Measurements from ENCODE around the gene NCK2. TPM values are rescaled to one million over a fixed set of nuclear protein-coding genes. Genes with fewer than 3 reads are reported as not detected.
A peak's percentile ranks its signal among the peaks of the same experiment; 100 is the strongest.

The NCK2 gene
- total RNA-seq, 1 donor from 2014 or later: 86.2 TPM

DNA sequence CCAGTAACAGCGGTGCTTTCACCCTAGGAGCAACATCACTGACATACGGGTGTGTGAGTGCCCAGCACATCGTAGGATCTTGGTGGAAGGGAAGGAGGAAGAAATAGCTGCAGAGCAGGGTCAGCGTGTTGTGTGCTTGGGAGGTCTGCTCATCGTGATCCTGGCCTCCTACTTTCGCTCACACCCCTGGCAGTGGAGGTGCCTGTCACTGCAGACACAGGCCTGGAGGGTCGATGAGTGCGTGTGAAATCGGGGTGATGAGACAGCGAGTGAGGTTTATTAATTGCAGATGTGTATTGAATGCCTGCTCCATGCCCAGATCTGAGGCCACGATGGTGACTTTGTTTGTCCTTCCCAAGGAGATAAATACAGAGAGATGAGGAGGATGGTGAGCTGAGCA is 126.1 kb downstream of the NCK2 start:
- intact Hi-C loops (cut with micrococcal nuclease): loop anchor here (5.0 kb wide), 2 partner anchors 81 to 124 kb away; no protein-coding TSS in a partner anchor
- Mint-ChIP-seq H3K4me3 (no peak overlapping the region), H3K27me3 (no peaks in the 10 kb centered on the region), H3K36me3 (ENCODE audit: low read depth) (peaks cover 49% of the 10 kb centered on the region), H3K27ac (peak overlapping the region; percentile 67), H3K9me3 (no peaks in the 10 kb centered on the region), H3K4me1 (peaks cover 59% of the 10 kb centered on the region)
- DNase-seq: no peak

DNA sequence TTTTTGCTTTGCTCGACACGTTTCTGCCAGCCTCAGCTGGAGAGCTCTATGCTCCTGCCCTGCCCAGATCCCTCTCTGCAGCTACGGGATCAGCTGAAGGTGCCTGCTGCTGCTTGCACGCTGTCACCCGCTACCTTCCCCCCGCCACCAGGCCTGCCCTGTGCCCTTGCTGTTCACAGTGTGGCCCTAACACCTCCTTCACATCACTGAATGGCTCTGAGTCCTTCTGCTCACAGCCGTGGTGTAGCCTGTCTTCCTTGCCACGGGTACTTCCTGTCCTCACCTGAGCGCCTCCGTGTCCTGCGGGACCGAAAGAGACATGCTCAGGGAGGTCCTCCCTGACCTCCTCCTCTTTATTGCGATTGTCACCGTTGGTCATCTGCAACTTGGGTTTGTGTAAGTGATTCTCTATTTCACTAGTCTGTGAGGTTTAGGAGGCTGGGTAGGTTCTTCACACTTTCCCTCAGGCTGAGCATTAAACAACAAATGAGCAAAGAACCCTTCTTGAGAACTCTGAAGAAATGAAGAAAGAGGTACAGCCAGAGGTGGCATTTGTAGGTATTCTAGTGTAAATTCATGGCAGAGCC is 127.5 kb downstream of the NCK2 start:
- Mint-ChIP-seq H3K4me1 (peaks cover 68% of the 10 kb centered on the region), H3K36me3 (ENCODE audit: low read depth) (peaks cover 60% of the 10 kb centered on the region), H3K27ac (peak overlapping the region; percentile 84), H3K9me3 (no peaks in the 10 kb centered on the region), H3K27me3 (no peaks in the 10 kb centered on the region), H3K4me3 (peak overlapping the region; percentile 36)
- intact Hi-C loops (cut with micrococcal nuclease): loop anchor here (5.0 kb wide), 2 partner anchors 80 to 125 kb away; no protein-coding TSS in a partner anchor
- no peak for DNase-seq

DNA sequence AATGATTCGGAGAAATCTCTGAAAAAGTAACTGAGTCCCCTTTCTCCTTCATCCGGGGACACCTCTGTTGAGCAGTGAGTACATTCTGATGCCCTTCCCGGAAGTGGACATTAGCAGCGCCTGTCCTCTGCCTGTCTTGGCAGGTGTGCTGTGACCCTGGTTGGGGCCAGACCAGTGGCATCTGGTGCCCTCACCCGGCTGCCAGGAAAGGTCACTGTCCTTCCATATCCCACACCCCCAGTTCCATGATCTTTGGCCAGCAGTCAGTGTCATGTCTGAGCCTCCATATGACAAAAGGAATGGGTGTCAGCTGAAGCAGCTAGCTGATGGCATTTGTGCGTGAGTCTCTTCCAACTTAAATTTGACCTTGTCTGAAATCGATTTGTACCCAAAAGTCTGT is 128.1 kb downstream of the NCK2 start:
- DNase-seq: no peak
- Mint-ChIP-seq H3K27me3 (no peaks in the 10 kb centered on the region), H3K36me3 (ENCODE audit: low read depth) (peaks cover 58% of the 10 kb centered on the region), H3K4me3 (peak overlapping the region; percentile 59), H3K4me1 (peaks cover 74% of the 10 kb centered on the region), H3K27ac (peak overlapping the region; percentile 84), H3K9me3 (no peaks in the 10 kb centered on the region)
- intact Hi-C loops (cut with micrococcal nuclease): loop anchor here (1.0 to 5.0 kb wide), 4 partner anchors 17 to 126 kb away; no protein-coding TSS in a partner anchor

DNA sequence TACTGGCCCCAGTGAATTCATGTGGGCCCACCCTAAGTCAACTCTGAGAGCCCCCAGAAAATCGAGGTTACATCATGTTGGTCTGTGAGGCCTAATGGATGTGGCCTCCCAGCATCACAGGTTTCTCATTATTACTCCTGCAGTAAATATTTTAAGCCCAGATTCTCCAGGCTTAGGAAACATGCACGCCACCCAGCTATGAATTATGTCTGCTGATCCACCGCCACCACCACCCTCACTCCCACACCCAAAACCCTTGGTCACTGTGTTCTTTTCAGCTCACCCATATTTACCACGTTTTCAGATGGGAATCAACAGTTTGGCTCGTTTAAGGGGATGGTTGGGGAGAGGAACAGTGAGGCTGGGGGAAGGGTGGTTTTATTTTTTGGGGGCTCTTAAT is 128.6 kb downstream of the NCK2 start:
- Mint-ChIP-seq H3K9me3 (no peaks in the 10 kb centered on the region), H3K36me3 (ENCODE audit: low read depth) (peaks cover 58% of the 10 kb centered on the region), H3K27ac (peak overlapping the region; percentile 84), H3K4me3 (peak overlapping the region; percentile 59), H3K4me1 (peaks cover 74% of the 10 kb centered on the region), H3K27me3 (no peaks in the 10 kb centered on the region)
- DNase-seq: no peak
- intact Hi-C loops (cut with micrococcal nuclease): loop anchor here (1.0 to 5.0 kb wide), 4 partner anchors 17 to 126 kb away; no protein-coding TSS in a partner anchor

DNA sequence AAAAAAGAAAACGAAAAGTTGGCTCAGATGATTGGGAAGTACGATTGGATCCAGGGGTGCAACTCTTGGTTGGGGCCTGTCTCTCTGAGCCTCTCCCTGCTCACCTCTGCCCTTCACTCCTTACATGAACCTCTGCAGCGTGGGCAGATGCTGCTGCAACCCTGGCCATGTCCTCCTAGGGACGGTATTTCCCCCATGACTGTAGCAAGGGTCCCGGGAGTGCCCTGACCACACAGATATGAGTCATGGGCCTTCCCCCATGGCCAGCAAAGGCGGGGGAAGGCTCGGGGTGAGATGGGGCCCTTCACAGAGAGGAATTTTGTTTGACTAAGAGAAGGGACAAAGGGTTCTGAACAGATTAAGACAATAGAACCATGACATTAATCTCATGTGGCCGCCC is 129.0 kb downstream of the NCK2 start:
- H3K9me3 Mint-ChIP-seq: no peaks in the 10 kb centered on the region
- intact Hi-C loops (cut with micrococcal nuclease): loop anchor here (1.0 to 5.0 kb wide), 5 partner anchors 17 to 126 kb away; no protein-coding TSS in a partner anchor
- H3K4me1 Mint-ChIP-seq: peaks cover 74% of the 10 kb centered on the region
- peak; percentile 78 for DNase-seq
- H3K27me3 Mint-ChIP-seq: no peaks in the 10 kb centered on the region
- H3K4me3 Mint-ChIP-seq: peak overlapping the region; percentile 59
- H3K27ac Mint-ChIP-seq: peak overlapping the region; percentile 84
- peaks cover 60% of the 10 kb centered on the region for H3K36me3 Mint-ChIP-seq (ENCODE audit: low read depth)

DNA sequence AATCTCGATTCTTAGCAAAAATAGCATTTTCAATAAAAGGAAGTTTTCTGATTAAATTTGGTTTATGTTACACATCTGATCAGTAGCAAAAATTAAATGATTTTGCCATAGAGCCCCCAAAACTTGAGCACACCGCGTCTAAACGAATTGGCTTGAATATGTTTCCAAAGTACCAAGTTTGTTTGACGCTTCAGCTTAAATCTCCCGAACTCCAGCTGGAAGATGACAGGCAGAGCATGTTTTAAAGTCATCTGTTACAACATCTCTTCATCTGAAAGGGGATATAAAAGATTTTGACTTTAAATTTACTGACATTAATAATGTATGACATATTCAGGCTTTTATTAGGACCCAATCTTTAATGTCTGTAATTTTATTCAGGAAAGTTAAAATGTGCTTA is 129.8 kb downstream of the NCK2 start:
- H3K9me3 Mint-ChIP-seq: no peaks in the 10 kb centered on the region

DNA sequence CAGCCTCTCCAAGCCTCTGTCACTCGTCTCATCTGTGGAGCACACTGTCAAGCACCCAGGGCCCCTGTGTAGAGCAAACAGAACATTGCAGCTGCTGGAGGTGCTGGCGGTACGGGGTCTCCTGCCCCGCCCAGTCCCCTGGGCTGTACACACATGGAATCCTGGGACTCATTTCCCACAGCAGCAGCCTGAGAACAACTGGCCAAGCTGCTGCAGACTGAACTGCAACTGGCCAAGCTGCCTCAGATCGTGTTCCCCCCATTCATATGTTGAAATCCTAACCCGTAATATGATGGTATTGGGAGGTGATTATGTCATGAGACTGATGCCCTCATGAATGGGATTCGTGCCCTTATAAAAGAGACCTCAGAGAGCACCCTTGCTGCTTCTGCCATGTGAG is 130.5 kb downstream of the NCK2 start:
- H3K4me3 Mint-ChIP-seq: no peak overlapping the region
- intact Hi-C loops (cut with micrococcal nuclease): loop anchor here (2.0 kb wide), 1 partner anchor 52 kb away; no protein-coding TSS in a partner anchor
- peaks cover 77% of the 10 kb centered on the region for H3K4me1 Mint-ChIP-seq

More for the DNA sequence above, 129.8 kb downstream of the NCK2 start:
- no peak for DNase-seq
- Mint-ChIP-seq H3K4me1 (peaks cover 76% of the 10 kb centered on the region), H3K27me3 (no peaks in the 10 kb centered on the region), H3K27ac (peak overlapping the region; percentile 84), H3K4me3 (no peak overlapping the region), H3K36me3 (ENCODE audit: low read depth) (peaks cover 65% of the 10 kb centered on the region)
- intact Hi-C loops (cut with micrococcal nuclease): loop anchor here (2.0 to 5.0 kb wide), 3 partner anchors 52 to 127 kb away; no protein-coding TSS in a partner anchor

DNA sequence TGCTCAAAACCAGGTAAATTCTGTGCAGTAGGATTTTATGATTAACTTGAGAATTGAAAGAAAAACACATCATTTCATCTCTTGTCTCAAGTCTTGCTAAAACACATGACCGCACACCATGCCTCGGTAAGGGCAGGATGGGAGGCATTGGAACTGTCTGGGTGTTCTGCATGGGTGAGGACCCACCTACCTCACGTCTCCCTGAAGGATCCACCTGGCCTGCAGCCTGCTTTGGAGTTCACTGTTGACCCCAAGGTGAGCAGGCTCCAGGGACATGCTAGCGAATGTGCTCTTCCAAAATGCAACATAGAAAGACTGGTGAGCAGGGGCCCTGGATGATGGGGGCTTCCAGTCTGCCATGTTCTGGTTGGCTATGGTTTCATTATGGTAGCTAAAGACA is 131.5 kb downstream of the NCK2 start:
- no peaks in the 10 kb centered on the region for H3K27me3 Mint-ChIP-seq
- peaks cover 70% of the 10 kb centered on the region for H3K36me3 Mint-ChIP-seq (ENCODE audit: low read depth)
- H3K9me3 Mint-ChIP-seq: no peaks in the 10 kb centered on the region
- intact Hi-C loops (cut with micrococcal nuclease): no loop called here
- H3K27ac Mint-ChIP-seq: peak overlapping the region; percentile 64
- no peak for DNase-seq
- H3K4me1 Mint-ChIP-seq: peaks cover 76% of the 10 kb centered on the region
- no peak overlapping the region for H3K4me3 Mint-ChIP-seq

More for the DNA sequence above, 130.5 kb downstream of the NCK2 start:
- H3K36me3 Mint-ChIP-seq (ENCODE audit: low read depth): peaks cover 70% of the 10 kb centered on the region
- no peak for DNase-seq
- H3K27me3 Mint-ChIP-seq: no peaks in the 10 kb centered on the region
- no peaks in the 10 kb centered on the region for H3K9me3 Mint-ChIP-seq
- H3K27ac Mint-ChIP-seq: peak overlapping the region; percentile 73

DNA sequence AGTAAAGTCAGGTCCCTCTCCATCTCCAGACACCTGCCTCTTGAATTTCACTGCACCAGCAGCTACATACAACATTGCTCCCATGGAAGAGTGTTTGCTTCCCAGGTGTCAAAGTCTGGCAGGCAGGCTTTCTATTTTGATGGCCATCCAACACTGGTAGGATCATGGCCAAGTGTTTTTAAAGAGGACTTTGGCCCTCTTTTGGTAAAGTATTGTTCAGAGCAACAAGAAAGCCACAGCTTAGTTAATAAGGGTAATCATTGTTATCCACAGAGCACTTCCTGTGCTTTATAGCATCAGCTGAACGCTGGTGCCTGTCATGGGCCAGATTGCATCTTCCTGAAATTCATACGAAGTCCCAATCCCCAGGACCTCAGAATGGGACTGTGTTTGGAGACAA is 133.2 kb downstream of the NCK2 start:
- intact Hi-C loops (cut with micrococcal nuclease): no loop called here
- Mint-ChIP-seq H3K9me3 (no peaks in the 10 kb centered on the region), H3K36me3 (ENCODE audit: low read depth) (peaks cover 67% of the 10 kb centered on the region), H3K27me3 (no peaks in the 10 kb centered on the region), H3K4me1 (peaks cover 64% of the 10 kb centered on the region), H3K27ac (peak overlapping the region; percentile 64), H3K4me3 (no peak overlapping the region)
- no peak for DNase-seq

DNA sequence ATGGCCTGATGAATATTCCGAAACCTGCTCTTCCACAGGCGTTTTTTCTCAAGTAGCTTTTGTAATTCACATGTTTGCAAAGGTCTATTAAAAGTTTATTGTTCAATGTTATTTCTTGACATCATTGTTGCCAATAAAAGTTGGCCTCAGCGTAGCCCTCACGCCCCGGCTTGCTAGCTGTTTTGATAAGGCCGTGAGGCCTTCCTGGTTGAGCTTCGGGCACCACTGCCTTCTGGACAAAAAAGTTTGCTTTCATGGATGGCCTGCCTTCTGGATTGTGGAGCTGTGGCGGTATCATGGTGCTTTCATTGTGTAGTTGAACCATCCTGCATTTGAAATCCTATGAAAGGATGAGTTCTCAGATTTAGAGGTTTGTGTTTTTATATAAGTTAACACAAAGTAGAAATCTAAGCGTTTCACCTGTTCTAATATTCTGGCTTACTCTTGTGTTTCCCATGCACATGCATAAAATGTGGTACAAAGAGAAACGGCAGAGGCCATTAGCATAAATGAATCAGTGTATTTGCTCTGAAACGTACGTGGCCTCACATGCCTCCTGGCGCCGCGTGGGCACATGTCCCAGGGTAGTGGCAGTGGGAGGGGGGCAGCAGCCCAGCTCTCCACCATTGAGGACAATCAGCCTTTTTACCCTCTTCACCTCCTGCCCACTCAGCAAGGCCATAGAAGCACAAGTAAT is 134.5 kb downstream of the NCK2 start:
- H3K4me1 Mint-ChIP-seq: peaks cover 62% of the 10 kb centered on the region
- peak overlapping the region; percentile 68 for H3K27ac Mint-ChIP-seq
- no peak for DNase-seq
- H3K4me3 Mint-ChIP-seq: no peak overlapping the region
- intact Hi-C loops (cut with micrococcal nuclease): no loop called here
- no peaks in the 10 kb centered on the region for H3K9me3 Mint-ChIP-seq
- peaks cover 68% of the 10 kb centered on the region for H3K36me3 Mint-ChIP-seq (ENCODE audit: low read depth)
- H3K27me3 Mint-ChIP-seq: no peaks in the 10 kb centered on the region

DNA sequence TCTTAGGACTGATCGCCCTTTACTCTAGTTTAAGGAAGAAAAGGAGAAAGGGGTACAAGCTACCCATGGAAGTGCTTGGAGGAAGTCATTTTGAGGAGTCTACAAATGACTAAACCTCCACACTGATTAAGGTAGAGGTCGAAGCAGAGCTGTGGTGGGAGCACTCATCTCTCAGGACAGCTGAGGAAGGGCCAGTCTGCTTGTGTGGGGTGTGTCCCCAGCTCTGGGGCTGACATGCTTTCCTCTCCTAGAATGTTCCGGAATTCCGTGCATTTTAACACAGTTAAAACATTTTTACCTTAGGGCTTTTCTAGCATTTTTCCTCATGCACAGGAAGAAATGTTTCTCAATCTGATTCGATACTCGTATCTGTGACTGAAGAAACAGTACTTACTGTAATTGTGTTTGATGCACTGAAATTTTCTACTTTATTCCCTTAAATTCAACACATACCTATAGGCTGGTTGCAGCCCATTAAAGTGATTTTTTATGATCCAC is 135.1 kb downstream of the NCK2 start:
- peaks cover 61% of the 10 kb centered on the region for H3K4me1 Mint-ChIP-seq
- peak overlapping the region; percentile 68 for H3K27ac Mint-ChIP-seq
- H3K4me3 Mint-ChIP-seq: no peak overlapping the region
- no peak for DNase-seq
- intact Hi-C loops (cut with micrococcal nuclease): no loop called here
- H3K36me3 Mint-ChIP-seq (ENCODE audit: low read depth): peaks cover 71% of the 10 kb centered on the region
- H3K27me3 Mint-ChIP-seq: no peaks in the 10 kb centered on the region
- no peaks in the 10 kb centered on the region for H3K9me3 Mint-ChIP-seq

DNA sequence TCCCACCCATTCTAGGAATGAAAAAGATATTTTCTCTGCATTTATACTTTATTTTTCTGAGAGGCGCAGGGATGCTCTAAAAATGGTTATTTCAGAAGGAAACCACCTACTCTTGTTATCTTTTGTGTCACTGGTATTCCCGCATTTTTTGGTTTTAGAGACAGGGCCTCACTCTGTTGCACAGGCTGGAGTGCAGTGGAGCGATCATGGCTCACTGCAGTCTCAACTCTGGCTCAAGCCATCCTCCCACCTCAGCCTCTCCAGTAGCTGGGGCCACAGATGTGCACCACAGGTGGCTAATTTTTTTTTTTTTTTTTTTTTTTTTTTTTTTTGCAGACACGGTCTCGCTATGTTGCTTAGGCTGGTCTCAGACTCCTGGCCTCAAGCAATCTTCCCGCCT is 135.9 kb downstream of the NCK2 start:
- Mint-ChIP-seq H3K4me1 (peaks cover 57% of the 10 kb centered on the region), H3K36me3 (ENCODE audit: low read depth) (peaks cover 66% of the 10 kb centered on the region), H3K9me3 (no peaks in the 10 kb centered on the region), H3K27ac (no peak overlapping the region), H3K4me3 (no peak overlapping the region), H3K27me3 (no peaks in the 10 kb centered on the region)
- intact Hi-C loops (cut with micrococcal nuclease): no loop called here
- DNase-seq: no peak

DNA sequence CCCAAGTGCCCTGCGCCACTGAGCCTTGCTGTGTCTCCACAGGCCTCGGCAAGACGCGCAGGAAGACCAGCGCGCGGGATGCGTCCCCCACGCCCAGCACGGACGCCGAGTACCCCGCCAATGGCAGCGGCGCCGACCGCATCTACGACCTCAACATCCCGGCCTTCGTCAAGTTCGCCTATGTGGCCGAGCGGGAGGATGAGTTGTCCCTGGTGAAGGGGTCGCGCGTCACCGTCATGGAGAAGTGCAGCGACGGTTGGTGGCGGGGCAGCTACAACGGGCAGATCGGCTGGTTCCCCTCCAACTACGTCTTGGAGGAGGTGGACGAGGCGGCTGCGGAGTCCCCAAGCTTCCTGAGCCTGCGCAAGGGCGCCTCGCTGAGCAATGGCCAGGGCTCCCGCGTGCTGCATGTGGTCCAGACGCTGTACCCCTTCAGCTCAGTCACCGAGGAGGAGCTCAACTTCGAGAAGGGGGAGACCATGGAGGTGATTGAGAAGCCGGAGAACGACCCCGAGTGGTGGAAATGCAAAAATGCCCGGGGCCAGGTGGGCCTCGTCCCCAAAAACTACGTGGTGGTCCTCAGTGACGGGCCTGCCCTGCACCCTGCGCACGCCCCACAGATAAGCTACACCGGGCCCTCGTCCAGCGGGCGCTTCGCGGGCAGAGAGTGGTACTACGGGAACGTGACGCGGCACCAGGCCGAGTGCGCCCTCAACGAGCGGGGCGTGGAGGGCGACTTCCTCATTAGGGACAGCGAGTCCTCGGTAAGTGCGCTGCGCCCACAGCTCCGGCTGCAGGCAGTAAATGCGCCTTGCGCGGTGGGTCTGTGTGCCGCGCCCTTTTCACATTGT is 136.8 kb downstream of the NCK2 start:
- H3K36me3 Mint-ChIP-seq (ENCODE audit: low read depth): peaks cover 65% of the 10 kb centered on the region
- no peak for DNase-seq
- no peak overlapping the region for H3K4me3 Mint-ChIP-seq
- H3K27me3 Mint-ChIP-seq: no peaks in the 10 kb centered on the region
- peaks cover 60% of the 10 kb centered on the region for H3K4me1 Mint-ChIP-seq
- intact Hi-C loops (cut with micrococcal nuclease): loop anchor here (2.0 kb wide), 1 partner anchor 15 kb away; no protein-coding TSS in a partner anchor
- peaks cover under 1% of the 10 kb centered on the region for H3K9me3 Mint-ChIP-seq
- H3K27ac Mint-ChIP-seq: no peak overlapping the region

Measured in activated CD4-positive, alpha-beta T cell treated with anti-CD3 and anti-CD28 coated beads, Interleukin-2, amount 10 ng/mL, durations not matched to agents 24 days and 14 days (primary cell).